GM19238 (cell line): ENCODE data around the gene OVOL1.

Experiments
- DNase-seq: peaks from one replicate; pipeline ENCODE4 v3.0.0; 2011; ENCODE audit warnings: low spot score; ENCODE audit not compliant: insufficient read length

OVOL1 gene

GRCh38 chr11:65791719-65792213, 4.9 kb downstream of the OVOL1 start:
- peak; percentile 89 for DNase-seq

GRCh38 chr11:65792456-65792855, 5.6 kb downstream of the OVOL1 start:
- DNase-seq: no peak

- no peak for DNase-seq
Measured at GRCh38 chr11:65793144-65793581, 6.3 kb downstream of the OVOL1 start.

DNA sequence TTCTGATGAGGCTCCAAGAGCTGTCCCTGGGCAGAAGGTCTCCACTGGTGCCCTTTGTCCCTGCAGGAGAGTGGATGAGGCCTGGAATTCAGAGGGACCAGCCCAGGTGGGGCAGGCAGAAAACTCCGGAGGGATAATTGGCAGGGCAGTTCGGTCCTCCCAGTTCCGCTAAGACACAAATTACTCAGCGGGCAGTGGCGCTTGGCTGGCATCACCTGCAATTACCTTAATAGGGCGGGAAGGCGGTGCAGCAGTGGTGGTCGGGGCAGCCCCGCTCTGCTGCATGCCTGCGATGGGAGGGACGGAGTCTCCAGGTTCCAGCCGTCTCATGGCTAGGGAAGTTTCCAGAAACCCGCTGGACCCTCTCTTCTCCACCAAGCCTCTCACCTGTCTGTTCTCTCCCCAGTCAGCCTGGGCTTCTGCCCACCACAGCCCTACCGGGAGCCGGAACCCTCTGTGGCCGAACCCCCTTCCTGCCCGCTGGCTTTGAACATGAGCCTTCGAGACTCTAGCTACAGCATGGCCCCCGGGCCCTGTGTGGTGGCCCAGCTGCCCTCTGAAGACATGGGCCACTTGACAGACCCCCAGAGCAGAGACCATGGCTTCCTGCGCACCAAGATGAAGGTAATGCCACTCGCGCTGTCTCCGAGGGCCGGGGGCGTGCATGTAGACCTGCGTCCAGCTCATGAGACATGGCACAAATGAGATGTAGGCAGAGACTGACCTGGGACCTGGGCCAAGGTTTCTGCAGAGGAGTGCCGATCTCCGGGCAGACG, 7.0 kb downstream of the OVOL1 start:
- no peak for DNase-seq

- DNase-seq: no peak
Measured at GRCh38 chr11:65794570-65795510, 8.0 kb downstream of the OVOL1 start.

DNA sequence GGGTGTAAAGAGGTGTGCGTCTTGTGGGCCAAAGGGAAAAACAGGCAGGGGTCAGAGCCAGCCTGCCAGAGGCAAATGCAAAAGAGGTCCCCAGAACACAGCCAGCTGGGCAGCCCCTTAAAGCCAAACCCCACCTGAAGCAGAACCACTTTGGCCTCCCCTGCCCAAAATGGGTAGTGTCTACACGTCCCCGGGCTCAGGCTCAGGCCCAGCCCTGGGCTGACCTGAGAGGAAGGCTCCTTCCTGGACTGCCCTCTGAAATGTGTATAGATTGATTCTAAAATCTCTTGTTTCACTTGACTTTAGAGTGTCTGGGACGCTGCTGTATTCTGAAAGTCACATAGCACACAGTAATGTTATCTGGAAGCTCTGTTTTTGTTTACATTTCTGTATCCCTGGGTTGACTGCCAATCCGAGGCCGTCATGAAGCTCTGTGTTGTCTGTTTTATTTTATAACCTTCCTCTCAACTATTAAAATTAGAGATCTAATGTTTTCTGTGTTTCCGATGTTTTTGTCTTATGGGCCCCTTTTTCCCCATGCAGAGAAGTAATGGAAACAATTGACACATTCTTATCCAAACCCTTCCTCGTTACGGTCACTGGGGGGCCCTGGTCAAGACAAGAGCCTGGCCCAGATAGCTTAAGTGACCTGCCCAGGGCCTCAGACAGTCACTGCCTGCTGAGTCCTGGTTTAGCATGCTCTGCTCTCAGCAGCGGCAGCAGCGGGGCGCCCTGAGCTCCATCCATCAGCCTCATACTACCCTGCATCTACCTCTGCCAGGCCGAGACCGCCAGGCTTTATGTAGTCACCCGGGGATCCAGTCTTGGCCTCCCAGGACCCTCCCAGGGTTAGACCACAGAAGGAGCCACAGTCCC, 10.1 kb downstream of the OVOL1 start:
- no peak for DNase-seq

DNA sequence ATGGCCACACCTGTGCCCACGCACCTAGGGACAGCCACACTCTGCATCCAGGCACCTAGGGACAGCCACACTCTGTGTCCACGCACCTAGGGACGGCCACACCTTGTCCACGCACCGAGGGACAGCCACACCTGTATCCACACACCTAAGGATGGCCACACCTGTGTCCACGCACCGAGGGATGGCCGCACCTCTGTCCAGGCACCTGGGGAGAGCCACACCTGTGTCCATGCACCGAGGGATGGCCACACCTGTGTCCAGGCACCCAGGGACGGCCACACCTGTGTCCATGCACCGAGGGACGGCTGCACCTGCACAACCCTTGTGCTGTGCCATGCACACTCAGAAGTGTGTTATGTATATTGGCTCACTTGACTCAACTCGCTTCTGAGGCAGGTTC, 10.8 kb downstream of the OVOL1 start:
- no peak for DNase-seq

- no peak for DNase-seq
Measured at GRCh38 chr11:65798882-65799281, 12.0 kb downstream of the OVOL1 start.

GRCh38 chr11:65801153-65801987, 14.5 kb downstream of the OVOL1 start:
- no peak for DNase-seq

DNA sequence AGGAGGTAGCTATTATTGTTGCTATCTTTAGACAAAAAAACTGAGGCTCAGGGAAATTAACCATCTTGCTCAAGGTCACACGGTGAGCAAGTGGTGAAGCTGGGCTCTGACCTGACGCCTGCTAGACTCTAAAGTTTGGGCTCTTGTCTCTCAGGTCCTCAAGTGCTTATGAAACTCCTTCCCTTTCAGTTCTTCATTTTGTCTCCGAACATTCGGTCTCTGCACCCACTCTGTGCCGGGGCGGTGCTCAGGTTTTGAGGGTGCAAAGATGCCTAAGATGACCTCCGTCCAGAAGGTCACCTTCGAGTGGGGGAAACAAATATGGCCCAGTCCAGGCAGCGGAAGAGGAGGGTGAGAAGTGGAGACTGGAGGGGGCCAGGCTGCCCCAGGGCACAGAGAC, 16.0 kb downstream of the OVOL1 start:
- DNase-seq: no peak

- no peak for DNase-seq
Measured at GRCh38 chr11:65803797-65804492, 17.1 kb downstream of the OVOL1 start.

- no peak for DNase-seq
Measured at GRCh38 chr11:65806979-65807378, 20.1 kb downstream of the OVOL1 start.

- no peak for DNase-seq
Measured at GRCh38 chr11:65808744-65809341, 22.0 kb downstream of the OVOL1 start.

GRCh38 chr11:65809496-65809895, 22.6 kb downstream of the OVOL1 start:
- no peak for DNase-seq

GRCh38 chr11:65810046-65810868, 23.4 kb downstream of the OVOL1 start:
- no peak for DNase-seq

DNA sequence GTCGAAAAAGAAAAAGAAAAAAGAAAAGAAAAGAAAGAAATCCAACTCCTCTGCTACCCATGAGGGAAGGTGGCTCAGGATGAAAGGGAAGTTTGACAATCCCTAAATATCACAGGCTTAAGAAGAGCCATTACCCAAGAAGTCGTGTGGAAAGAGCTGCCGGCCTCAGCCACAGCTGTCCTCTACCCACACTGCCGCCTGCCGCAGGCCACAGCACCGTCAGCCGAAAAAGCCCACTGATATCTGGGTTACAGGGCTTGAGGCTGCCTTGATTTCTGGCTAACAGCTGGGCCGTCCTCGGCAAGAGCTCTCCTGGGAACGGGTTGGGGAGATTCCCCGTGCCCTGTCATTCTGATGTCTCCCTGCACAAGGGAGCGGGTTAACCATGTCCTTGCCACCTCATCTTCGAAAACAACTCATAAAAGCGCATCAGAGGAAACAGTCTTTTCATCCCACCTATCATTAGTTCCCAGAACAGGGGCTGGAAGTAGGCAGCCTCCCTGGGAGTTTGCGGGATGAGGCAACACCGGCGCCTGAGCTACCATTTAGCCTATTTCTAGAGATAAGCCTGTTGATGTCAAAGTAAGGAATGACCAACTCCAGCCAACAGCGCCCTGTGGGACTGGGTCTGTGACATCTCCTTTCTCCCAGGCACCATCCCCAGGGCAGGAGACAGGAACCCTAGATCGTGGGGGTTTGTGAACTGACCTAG, 25.1 kb downstream of the OVOL1 start:
- DNase-seq: no peak

DNA sequence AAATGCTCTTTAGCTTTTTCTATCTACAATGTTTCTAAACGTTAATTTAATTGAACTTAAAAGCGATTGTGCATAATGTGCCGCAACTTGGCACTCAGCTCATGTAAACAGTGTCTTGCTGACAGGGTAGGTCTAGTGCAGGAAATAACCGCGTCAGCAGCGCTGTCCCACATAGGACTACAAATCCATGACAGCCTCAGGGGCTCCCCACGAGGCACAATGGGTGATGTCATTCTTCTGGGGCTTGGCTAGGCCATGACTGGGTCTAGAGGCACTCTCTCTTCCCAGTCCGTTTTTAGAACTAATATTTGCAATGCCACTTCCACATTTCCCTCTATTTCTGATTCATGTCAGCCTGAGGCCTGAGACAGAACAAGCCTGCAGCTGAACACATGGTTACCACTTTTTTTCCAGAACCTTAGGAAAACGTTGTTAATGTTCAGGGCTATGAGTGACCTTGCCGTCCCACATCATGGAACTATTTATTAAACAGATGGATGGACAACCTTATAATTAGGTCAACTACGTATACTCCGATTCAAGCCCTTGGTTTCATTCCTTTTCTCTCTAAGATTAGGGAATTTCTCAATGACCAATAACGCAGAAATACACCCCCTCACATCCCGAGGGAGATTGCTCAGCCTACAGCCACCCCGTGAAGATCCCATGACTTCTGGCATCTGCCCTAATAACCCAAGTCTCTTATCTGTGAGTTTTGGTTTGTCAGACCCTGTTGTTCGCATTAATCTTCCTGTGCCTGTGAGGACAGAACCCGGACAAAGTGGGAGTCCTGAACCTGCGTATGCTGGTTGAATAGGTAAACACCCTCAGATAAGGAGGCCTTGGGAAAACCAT, 27.5 kb downstream of the OVOL1 start:
- DNase-seq: no peak
